Daoy (cell line): ENCODE results near the gene TMX1. TPM values are rescaled to one million over a fixed set of nuclear protein-coding genes. Genes with fewer than 3 reads are reported as not detected.
"Not testable (repeated sequence)": the region's sequence is repeated elsewhere in the genome, so short reads cannot be mapped to it uniquely, and the experiment has no call there.

Source experiments
- DNase-seq: peaks from one replicate; pipeline ENCODE4 v3.0.0-alpha.2; 2015; ENCODE audit warnings: low read depth
- total RNA-seq: library from RNA; depleted of rRNA; stranded (reverse); fragments of >200 nt; shearing (Covaris generic); gene quantifications from 2 replicates; pipeline ENCODE4 v1.2.3, GENCODE V29; 2014; rRNA removed

Gene TMX1
- total RNA-seq = 96.2 and 106 TPM in 2 replicates

- peak; percentile 100 for DNase-seq
Measured at GRCh38 chr14:51239813-51240803, at the start of gene TMX1. TSS of gene TMX1 (plus strand) at chr14:51240247. CDS start at chr14:51240293, 46 bp downstream.

- DNase-seq = no peak
Measured at GRCh38 chr14:51201890-51202289, 38.2 kb upstream of the TMX1 start.

GRCh38 chr14:51202914-51203665 is 37.0 kb upstream of the TMX1 start:
- DNase-seq = no peak

GRCh38 chr14:51203881-51204280 is 36.2 kb upstream of the TMX1 start:
- no peak for DNase-seq

GRCh38 chr14:51205486-51205885 is 34.6 kb upstream of the TMX1 start:
- DNase-seq = no peak

GRCh38 chr14:51206462-51206861 is 33.6 kb upstream of the TMX1 start:
- no peak for DNase-seq

GRCh38 chr14:51207621-51208020 is 32.4 kb upstream of the TMX1 start:
- DNase-seq = no peak

- DNase-seq = no peak
Measured at GRCh38 chr14:51208982-51209381, 31.1 kb upstream of the TMX1 start.

- no peak for DNase-seq
Measured at GRCh38 chr14:51209457-51209856, 30.6 kb upstream of the TMX1 start.

GRCh38 chr14:51210594-51210993 is 29.5 kb upstream of the TMX1 start:
- no peak for DNase-seq

- peak; percentile 71 for DNase-seq
Measured at GRCh38 chr14:51211149-51211548, 28.9 kb upstream of the TMX1 start.

- DNase-seq = no peak
Measured at GRCh38 chr14:51216602-51217001, 23.4 kb upstream of the TMX1 start.

GRCh38 chr14:51219473-51220448 is 20.3 kb upstream of the TMX1 start:
- DNase-seq = peak; percentile 17

GRCh38 chr14:51223463-51223862 is 16.6 kb upstream of the TMX1 start:
- not testable (repeated sequence) for DNase-seq

GRCh38 chr14:51224551-51224950 is 15.5 kb upstream of the TMX1 start:
- DNase-seq = no peak

GRCh38 chr14:51225751-51226150 is 14.3 kb upstream of the TMX1 start:
- no peak for DNase-seq

- DNase-seq = no peak
Measured at GRCh38 chr14:51228391-51228790, 11.7 kb upstream of the TMX1 start.

GRCh38 chr14:51228890-51229289 is 11.2 kb upstream of the TMX1 start:
- no peak for DNase-seq

- peak; percentile 50 for DNase-seq
Measured at GRCh38 chr14:51236314-51236713, 3.7 kb upstream of the TMX1 start.

- DNase-seq = no peak
Measured at GRCh38 chr14:51240804-51241380, 845 bp downstream of the TMX1 start.
